DND-41 (cell line): ENCODE measurements around the gene NAA60.

Experiments
- EZH2 ChIP-seq: IDR thresholded peaks from 3 replicates; pipeline ENCODE4 v1.6.1; 2012; ENCODE audit warnings: borderline replicate concordance, low read depth, mild to moderate bottlenecking, moderate library complexity, low read length, inconsistent platforms; ENCODE audit not compliant: severe bottlenecking
- TF ChIP-seq, protein P1 (sequence below): IDR thresholded peaks from 2 replicates; pipeline ENCODE4 v1.5.1; 2012; ENCODE audit warnings: borderline replicate concordance, low read length, moderate library complexity, mild to moderate bottlenecking; ENCODE audit not compliant: poor library complexity, severe bottlenecking; ENCODE audit errors: extremely low read depth

DNA sequence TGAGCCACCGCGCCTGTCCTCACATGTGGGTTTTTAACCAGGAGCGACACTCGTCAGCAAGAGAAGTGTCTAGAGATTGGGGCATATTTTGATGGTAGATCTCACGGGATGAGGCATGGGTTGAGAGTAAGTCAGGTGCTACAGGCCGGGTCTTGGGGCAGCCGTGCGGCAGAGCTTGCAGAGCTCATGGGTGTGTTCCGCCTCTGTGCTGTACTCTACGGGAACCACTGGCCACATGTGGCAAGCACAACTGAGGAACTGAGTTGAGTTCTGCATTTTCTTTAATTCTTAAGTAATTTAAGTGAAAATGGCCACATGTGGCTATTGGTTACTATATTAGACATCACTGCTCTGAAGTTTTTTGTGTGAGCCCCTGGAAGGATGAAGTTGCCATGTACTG, 66.9 kb downstream of the NAA60 start:
- TF ChIP-seq, protein P1, sequence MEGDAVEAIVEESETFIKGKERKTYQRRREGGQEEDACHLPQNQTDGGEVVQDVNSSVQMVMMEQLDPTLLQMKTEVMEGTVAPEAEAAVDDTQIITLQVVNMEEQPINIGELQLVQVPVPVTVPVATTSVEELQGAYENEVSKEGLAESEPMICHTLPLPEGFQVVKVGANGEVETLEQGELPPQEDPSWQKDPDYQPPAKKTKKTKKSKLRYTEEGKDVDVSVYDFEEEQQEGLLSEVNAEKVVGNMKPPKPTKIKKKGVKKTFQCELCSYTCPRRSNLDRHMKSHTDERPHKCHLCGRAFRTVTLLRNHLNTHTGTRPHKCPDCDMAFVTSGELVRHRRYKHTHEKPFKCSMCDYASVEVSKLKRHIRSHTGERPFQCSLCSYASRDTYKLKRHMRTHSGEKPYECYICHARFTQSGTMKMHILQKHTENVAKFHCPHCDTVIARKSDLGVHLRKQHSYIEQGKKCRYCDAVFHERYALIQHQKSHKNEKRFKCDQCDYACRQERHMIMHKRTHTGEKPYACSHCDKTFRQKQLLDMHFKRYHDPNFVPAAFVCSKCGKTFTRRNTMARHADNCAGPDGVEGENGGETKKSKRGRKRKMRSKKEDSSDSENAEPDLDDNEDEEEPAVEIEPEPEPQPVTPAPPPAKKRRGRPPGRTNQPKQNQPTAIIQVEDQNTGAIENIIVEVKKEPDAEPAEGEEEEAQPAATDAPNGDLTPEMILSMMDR = no peak
- TF ChIP-seq EZH2 = no peak
